DMS53 (cell line): ENCODE results near the gene PRKAB1.

Source experiments
- DNase-seq: peaks from one replicate; lab custom pipeline; 2025; lab: John Stamatoyannopoulos, UW

PRKAB1 gene

DNA sequence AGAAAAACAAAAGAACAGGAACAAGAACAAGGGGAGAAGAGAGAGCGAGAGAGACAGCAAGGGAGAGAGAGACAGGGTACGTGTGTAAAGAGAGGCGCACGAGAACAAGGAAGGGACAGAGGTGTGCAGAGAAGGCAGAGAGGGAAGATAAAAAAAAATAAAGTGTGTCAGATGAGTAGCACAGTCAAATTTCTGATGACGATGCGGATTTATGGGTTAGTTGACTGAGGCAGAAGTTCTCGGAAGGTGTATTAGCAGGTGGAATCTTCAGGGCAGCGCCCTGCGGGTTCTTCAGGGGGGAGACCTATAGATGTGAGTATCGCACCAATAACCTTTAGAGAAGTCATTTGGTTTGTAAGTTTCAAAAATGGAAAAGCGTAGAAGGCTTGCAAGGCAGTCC is 44.8 kb downstream of the PRKAB1 start:
- no peak for DNase-seq

DNA sequence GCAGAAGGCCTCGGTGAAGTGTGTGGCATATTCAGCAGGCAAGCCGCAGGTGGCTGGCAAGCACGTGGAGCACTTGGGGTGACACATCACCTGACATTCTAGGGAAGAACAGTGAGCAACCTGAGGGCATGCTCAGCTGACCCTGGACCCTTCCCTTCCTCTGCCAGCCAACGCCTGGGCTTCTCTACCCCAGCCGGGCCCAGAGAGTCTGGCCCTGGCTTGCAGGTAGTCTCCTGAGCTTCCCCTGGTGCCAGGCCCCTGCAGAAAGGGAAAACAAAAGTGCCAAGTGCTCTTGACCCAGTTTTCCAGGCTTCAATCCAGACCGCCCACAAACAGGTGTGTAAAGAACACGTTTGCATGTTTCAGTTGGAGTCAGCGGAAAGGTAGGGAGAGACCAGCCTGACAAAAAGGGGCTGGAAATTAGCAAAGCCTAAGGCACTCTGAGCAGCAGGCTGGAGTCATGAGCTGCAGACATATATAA is 45.7 kb downstream of the PRKAB1 start:
- peak; percentile 98 for DNase-seq

DNA sequence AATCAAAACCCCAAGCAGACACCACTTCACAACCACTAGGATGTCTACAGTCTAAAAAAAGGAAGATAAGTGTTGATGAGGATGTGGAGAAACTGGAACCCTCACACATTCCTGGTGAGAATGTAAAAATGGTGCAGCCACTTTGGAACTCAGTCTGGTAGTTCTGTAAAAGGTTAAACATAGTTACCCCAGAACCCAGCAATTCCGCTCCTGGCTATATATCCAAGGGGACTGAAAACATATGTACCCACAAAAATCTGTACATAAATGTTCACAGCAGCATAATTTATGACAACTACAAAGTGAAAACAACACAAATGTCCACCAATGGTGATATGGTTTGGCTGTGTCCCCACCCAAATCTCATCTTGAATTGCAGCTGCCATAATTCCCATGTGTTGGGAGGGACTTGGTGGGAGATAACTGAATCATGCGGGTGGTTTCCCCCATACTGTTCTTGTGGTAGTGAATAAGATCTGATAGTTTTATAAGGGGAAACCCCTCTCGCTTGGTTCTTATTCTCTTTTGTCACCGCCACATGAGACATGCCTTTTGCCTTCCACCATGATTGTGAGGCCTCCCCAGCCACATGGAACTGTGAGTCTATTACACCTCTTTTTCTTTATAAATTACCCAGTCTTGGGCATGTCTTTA is 46.8 kb downstream of the PRKAB1 start:
- peak; percentile 27 for DNase-seq

DNA sequence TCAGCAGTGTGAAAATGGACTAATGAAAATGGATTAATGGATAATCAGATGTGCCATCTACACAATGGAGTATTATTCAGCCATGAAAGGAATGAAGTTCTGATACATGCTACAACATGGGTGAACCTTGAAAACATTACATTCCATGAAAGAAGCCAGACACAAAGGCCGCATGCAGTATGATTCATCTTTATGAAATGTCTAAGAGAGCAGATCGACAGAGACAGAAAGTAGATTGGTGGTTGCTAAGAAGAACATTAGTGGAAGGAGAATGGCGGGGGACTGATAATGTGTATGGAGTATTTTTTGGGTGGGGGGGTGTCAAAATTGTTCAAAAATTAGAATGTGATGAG is 47.3 kb downstream of the PRKAB1 start:
- no peak for DNase-seq

DNA sequence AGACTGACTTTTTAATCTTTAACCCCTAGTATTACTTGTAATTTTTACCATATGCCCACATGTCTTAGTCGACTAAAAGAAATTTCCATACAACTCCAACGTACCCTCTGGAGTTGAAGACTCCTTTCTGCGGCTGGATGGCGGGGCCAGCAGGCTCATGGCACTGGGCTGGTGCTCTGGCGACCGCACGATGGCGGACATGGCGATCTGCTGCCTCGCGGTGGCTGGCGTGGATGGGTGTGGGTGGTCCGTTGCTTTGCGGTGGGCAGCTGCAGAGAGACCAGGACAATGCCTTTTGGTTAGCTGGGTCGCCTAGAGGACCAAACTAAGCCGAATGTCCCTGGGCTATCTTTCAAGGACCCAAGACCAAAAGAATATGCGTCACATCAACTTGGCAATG is 50.2 kb downstream of the PRKAB1 start:
- no peak for DNase-seq

DNA sequence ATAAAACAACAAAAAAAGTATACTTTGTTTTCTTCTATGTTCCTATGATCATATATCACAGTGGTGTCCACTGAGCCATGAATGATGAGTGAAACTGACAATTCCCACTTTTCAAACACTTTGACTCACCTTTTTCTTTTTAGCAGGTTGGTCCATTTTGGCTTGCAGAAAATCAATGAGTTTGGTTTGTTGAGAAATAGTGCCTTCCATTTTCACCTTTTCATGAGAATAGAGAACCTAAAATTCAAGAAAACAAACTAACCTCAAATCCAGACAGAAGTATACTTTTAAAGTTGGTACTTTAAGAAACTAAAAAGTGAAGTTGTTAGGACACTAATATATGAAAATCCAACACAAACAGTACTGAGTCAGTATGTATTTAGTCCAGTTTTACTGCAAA is 52.4 kb downstream of the PRKAB1 start:
- no peak for DNase-seq

DNA sequence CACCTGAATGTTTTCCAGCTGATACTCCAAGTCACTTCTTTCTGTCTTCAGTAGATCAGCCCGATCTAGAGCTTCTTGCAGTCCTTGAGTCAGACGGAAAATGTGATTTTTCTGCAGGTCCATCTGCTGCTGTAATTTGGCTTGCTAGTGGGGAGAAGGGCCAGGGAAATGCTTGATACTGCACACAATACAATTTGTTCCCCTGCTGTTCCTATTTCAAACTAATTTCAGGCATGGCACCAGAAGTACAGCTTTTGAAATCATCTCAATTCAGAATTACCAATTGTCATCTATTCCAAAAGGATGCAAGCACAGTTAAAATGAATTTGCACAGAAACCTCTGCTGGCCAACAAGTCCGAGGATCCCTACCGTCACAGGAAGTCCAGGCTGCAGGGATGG is 53.4 kb downstream of the PRKAB1 start:
- no peak for DNase-seq

DNA sequence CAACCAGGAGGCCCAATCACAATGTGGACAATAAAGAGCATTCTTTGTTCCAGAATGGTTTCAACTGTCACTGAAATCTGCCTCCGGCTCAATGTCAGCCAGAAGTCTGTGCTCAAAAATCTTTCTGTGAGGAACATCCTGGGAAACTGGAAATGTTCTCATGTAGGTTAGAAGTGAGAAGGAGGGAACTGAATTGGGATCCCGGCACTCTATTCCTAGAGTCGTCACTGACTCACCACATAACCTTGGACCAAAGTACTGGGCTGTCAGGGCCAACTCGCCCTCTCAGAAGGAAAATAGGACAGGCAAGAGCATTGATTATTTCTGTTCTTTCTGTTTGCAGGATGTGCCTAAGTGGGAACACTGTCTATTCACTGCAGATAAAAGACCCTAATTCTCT is 57.6 kb downstream of the PRKAB1 start:
- no peak for DNase-seq

DNA sequence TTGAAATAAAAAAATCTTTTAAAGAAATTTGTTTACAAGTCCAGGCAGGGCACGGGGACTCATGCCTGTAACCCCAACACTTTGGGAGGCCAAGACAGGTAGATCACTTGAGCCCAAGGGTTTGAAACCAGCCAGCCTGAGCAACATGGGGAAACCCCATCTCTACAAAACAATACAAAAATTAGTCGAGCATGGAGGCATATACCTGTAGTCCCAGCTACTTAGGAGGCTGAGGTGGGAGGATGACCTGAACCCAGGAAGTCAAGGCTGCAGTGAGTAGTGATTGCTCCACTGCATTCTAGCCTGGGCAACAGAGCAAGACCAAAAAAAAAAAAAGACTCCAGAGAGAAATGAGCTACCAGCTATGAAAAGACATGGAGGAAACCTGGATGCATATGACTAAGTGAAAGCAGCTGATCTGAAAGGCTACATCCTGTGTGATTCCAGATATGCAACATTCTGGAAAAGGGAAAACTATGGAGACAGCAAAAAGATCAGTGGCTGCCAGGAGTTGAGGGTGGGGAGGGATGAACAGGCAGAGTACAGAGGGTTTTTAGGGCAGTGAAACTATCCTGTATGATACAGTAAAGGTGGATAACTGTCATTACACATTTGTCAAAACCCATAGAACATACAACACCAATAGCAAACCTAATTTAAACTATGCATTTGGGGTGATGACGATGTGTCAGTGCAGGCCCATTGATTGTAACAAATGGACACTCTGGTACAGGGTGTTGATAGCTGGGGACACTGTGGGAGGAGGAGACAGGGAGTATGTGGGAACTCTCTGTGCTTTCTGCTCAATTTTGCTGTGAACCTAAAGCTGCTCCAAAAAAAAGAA is 59.9 kb downstream of the PRKAB1 start:
- DNase-seq: no peak

DNA sequence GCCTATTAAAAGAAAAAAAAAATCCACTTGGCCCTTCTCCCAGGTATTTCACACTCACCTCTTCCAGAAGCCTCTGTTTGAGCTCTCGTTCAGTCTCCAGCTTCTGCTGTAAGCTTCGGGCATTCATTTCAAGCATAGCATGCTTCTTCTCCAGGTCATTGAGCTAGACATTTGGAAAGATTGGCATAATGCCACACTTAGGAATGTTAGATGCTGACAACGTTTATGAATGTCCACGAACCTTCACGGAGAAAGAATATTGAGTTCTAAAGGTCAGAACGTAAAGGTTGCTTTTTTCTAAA is 60.5 kb downstream of the PRKAB1 start:
- no peak for DNase-seq

DNA sequence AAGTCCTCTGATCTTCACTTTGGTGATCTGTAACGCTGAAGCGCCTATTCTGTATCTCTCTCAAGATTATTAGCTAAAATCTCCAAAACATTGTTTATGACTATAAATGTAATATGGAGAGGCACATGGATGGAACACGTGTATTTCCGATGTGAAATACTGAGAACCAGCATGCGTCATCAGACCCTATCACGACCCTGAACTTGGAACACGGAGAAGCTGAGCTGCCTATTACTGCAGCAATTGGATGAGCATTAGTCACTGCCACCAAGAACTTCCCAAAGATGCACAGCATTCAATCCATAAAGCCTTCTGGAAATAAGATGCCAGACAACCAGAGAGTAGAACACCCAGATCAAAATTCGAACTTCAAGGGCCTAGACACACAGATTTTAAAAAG is 61.9 kb downstream of the PRKAB1 start:
- DNase-seq: no peak

DNA sequence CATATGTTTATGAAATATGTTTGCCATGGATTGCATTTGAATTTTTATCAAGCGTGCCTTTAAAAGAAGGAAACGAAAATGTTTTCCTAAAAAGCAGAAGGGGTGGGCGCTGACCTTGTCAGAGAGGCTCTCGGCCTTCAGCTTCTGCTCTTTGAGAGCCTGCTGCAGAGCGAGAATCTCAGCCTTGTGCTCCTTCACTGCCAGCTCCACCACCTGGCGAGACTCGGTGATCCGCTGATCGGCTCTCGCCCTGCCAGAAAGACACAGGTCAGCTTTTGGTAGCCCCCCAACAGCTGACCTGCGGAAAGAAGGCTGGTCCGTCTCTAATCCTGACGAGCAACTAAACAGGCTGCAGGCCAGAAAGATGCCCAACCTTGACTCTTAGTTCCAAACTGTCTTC is 62.4 kb downstream of the PRKAB1 start:
- DNase-seq: no peak
